ENCODE data around the gene MARVELD2. TPM values are rescaled to one million over a fixed set of nuclear protein-coding genes. Genes with fewer than 3 reads are reported as not detected.

The MARVELD2 gene
- total RNA-seq, 1 experiment from 2014 or later: not detected

GRCh38 chr5:69493396-69494133, 78.6 kb downstream of the MARVELD2 start:
- no peak for DNase-seq (ENCODE audit: low spot score)

Other genes with a start within 250 kb of the MARVELD2 start
- 418 and 458 TPM in 2 replicates for gene CCNB1, start 248.0 kb upstream of the MARVELD2 start, total RNA-seq (2014; rRNA removed; shearing (Covaris generic))
- 87.3 and 102 TPM in 2 replicates for gene CENPH, start 225.5 kb upstream of the MARVELD2 start, total RNA-seq (2014; rRNA removed; shearing (Covaris generic))
- 90.1 and 96.2 TPM in 2 replicates for gene CDK7, start 180.2 kb upstream of the MARVELD2 start, total RNA-seq (2014; rRNA removed; shearing (Covaris generic))
- gene CCDC125, start 82.3 kb upstream of the MARVELD2 start, total RNA-seq (2014; rRNA removed; shearing (Covaris generic)): 3.5 and 6.6 TPM in 2 replicates
- 55.5 and 79.6 TPM in 2 replicates for gene AK6, start 45.6 kb upstream of the MARVELD2 start, total RNA-seq (2014; rRNA removed; shearing (Covaris generic))
- 120 and 139 TPM in 2 replicates for gene TAF9, start 45.6 kb upstream of the MARVELD2 start, total RNA-seq (2014; rRNA removed; shearing (Covaris generic))
- 38.5 and 44.9 TPM in 2 replicates for gene RAD17, start 45.3 kb upstream of the MARVELD2 start, total RNA-seq (2014; rRNA removed; shearing (Covaris generic))
- 3.2 and 6.5 TPM in 2 replicates for gene OCLN, start 77.7 kb downstream of the MARVELD2 start, total RNA-seq (2014; rRNA removed; shearing (Covaris generic))
- gene GTF2H2C, start 145.1 kb downstream of the MARVELD2 start, total RNA-seq (2014; rRNA removed; shearing (Covaris generic)): 52.6 and 65.7 TPM in 2 replicates